C4-2B (cell line): ENCODE measurements around the gene MEGF8.

Experiments used
- ZFX ChIP-seq: fragments of 450-650 bp; IDR thresholded peaks from 2 replicates; pipeline ENCODE4 v1.6.1; 2017
- TF ChIP-seq, protein P1 (sequence below): fragments of 450-650 bp; conservative IDR thresholded peaks from 2 replicates; pipeline ENCODE4 v1.5.1; 2017; ENCODE audit warnings: mild to moderate bottlenecking

DNA sequence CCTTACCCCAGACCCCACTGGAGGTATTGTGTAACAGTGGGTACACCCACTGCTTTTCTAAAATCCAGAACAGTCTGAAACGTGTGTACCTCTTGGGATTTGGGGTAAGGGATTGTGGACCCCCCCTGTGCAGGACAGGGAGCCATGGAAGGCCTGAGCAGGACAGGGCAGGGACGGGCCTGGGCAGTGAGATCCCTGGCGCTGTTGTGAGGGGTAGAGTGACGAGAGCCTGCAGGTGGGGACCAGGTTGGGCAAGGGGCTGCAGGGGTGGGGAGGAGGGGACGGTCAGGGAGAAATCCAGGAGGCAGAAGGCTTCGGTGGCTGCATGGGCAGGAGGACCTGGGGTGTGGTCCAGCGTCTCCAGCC lies 36.1 kb downstream of the MEGF8 start:
- TF ChIP-seq, protein P1, sequence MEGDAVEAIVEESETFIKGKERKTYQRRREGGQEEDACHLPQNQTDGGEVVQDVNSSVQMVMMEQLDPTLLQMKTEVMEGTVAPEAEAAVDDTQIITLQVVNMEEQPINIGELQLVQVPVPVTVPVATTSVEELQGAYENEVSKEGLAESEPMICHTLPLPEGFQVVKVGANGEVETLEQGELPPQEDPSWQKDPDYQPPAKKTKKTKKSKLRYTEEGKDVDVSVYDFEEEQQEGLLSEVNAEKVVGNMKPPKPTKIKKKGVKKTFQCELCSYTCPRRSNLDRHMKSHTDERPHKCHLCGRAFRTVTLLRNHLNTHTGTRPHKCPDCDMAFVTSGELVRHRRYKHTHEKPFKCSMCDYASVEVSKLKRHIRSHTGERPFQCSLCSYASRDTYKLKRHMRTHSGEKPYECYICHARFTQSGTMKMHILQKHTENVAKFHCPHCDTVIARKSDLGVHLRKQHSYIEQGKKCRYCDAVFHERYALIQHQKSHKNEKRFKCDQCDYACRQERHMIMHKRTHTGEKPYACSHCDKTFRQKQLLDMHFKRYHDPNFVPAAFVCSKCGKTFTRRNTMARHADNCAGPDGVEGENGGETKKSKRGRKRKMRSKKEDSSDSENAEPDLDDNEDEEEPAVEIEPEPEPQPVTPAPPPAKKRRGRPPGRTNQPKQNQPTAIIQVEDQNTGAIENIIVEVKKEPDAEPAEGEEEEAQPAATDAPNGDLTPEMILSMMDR, result no peak
- no peak for TF ChIP-seq ZFX
